SJCRH30 (cell line): ENCODE results near the gene JAG2. TPM values are rescaled to one million over a fixed set of nuclear protein-coding genes. Genes with fewer than 3 reads are reported as not detected.

Experiments
- DNase-seq, 2 experiments: peaks; one replicate each; pipeline ENCODE4 v3.0.0-alpha.2; 2015 to 2020
- H3K27ac ChIP-seq: fragments of 250-450 bp; sonication (Bioruptor Pico); 2 replicates; pipeline ENCODE4 v1.5.1; 2020; ENCODE audit warnings: mild to moderate bottlenecking, moderate library complexity
- H3K27me3 ChIP-seq: fragments of 250-450 bp; sonication (Bioruptor Pico); 2 replicates; pipeline ENCODE4 v1.5.1; 2020; ENCODE audit warnings: mild to moderate bottlenecking, moderate library complexity
- H3K36me3 ChIP-seq: fragments of 250-450 bp; sonication (Bioruptor Pico); 2 replicates; pipeline ENCODE4 v1.5.1; 2020; ENCODE audit warnings: mild to moderate bottlenecking, moderate library complexity
- H3K4me1 ChIP-seq: fragments of 250-450 bp; sonication (Bioruptor Pico); 2 replicates; pipeline ENCODE4 v1.5.1; 2020; ENCODE audit warnings: mild to moderate bottlenecking, moderate library complexity
- H3K4me3 ChIP-seq: fragments of 250-450 bp; sonication (Bioruptor Pico); 2 replicates; pipeline ENCODE4 v1.5.1; 2020; ENCODE audit warnings: mild to moderate bottlenecking, moderate library complexity
- H3K9me3 ChIP-seq: fragments of 250-450 bp; sonication (Bioruptor Pico); replicated peaks from 2 replicates; pipeline ENCODE4 v1.5.1; 2020; ENCODE audit warnings: mild to moderate bottlenecking, moderate library complexity
- total RNA-seq: library from RNA; depleted of rRNA; stranded (reverse); fragments of >200 nt; shearing (Covaris generic); gene quantifications from 2 replicates; pipeline ENCODE4 v1.2.3, GENCODE V29; 2014

JAG2 gene
- total RNA-seq, 1 experiment from 2014 or later: 28.1 TPM

DNA sequence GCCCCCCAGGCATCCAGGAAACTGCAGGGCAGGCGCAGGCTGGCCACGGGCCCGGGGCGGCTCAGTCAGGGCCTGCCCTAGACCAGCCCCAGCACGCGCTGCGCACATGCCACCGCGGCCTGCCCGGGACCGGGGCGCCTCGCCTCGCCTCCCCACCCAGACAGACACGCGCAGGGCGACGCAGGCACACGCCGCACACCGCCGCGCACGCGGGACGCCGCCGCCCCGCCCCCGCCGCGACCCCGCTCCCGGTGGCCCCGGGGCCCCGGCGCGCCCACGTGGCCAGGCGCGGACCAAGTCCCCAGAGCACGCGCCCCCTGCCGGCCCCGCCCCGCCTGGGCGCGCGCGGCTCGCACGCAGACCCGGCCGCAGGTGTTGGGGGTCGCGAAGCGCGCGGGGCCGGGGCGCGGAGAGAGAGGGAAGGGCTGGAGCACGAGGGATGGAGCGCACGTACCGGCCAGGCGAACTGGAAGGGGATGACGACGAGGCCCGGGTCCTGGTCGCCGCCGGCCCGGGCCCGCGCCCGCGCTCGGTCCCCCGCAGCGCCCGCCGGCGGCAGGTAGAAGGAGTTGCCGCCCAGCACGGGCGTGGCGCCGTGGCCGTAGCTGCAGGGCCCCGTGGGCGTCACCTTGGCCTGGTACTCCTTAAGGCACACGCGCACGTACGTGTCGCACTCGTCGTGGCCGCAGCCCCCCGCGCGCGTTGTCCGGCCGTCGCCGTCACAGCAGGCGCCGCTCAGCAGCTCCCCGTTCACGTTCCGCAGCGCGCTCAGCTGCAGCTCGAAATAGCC is 1.1 kb downstream of the JAG2 start:
- Histone ChIP-seq H3K4me3 (peak overlapping the region; percentile 60), H3K27me3 (no peaks in the 10 kb centered on the region), H3K36me3 (no peaks in the 10 kb centered on the region), H3K4me1 (peaks cover 37% of the 10 kb centered on the region), H3K9me3 (no peaks in the 10 kb centered on the region), H3K27ac (no peak overlapping the region)
- DNase-seq: no peak

DNA sequence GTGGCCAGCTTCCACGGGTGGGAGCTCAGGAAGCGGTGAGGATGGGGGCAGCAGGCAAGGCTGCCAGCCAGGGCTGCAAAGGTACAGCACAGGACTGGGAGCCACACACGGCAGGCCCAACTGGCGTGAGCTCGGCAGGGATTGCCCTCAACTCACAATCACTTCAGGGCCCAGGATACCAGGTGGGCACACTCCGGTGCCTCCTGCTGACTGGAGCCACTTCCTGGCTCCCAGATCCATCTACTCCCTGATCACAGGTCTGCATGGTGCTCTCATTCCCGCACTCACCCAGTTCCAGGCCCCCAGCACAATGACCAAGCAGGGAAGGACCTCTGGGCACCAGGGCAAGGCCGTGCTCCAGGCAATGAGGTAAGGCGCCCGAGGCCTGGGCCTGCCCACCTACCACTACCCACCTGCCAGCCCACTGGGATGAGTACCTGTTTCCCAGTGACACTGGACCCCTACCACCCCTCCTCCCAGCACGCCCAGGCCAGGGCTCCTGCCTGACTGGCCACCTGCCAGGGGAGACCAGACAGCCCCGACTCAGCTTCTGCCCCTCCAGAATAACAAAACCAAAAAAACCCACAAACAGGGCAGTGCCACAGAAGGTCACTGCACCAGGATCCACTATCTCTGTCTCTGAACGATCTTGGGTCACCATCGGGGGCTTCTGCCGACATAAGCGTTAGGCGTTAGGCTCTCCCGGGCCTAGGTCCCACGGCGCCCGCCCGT is 1.8 kb downstream of the JAG2 start:
- Histone ChIP-seq H3K36me3 (no peaks in the 10 kb centered on the region), H3K27me3 (no peaks in the 10 kb centered on the region), H3K4me3 (no peak overlapping the region), H3K9me3 (no peaks in the 10 kb centered on the region), H3K4me1 (peaks cover 35% of the 10 kb centered on the region), H3K27ac (no peak overlapping the region)
- no peak for DNase-seq

DNA sequence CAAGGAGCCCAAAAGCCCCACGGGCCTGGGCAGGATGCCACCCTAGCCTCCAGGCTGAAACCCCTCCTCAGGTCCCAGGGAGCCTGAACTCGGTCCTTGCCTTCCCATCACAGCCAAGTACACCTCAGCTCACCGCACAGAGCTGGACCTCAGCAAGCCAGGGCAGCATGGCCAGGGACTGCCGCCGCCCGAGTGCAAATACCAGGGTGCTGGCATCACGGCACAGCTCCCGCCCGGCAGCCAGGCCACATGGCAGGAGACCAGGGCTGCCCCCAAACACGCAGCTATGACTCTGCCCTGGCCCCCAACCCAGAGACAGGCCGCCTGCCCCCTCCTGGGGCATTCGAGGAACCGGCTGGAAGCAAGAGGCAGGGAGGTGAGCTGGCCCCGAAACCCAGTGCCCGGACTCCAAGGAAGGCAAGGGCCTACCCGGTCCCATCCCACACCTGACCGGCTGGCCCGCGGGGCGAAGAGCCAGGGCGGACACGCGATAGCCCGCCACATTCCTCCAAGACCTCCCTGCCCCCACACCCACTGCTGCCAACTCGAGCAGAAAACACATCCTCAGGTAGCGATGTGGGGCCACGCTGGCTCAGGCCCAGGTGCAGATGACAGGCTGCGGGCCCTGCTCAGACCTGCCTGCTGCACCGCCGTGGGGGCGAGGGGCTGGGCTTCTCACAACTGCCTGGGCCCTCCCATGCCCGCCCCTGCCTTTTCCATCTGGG is 2.7 kb downstream of the JAG2 start:
- Histone ChIP-seq H3K4me3 (no peak overlapping the region), H3K4me1 (peaks cover 27% of the 10 kb centered on the region), H3K27me3 (no peaks in the 10 kb centered on the region), H3K9me3 (no peaks in the 10 kb centered on the region), H3K36me3 (no peaks in the 10 kb centered on the region), H3K27ac (no peak overlapping the region; the same call in 1 of the 2 replicates)
- no peak for DNase-seq

DNA sequence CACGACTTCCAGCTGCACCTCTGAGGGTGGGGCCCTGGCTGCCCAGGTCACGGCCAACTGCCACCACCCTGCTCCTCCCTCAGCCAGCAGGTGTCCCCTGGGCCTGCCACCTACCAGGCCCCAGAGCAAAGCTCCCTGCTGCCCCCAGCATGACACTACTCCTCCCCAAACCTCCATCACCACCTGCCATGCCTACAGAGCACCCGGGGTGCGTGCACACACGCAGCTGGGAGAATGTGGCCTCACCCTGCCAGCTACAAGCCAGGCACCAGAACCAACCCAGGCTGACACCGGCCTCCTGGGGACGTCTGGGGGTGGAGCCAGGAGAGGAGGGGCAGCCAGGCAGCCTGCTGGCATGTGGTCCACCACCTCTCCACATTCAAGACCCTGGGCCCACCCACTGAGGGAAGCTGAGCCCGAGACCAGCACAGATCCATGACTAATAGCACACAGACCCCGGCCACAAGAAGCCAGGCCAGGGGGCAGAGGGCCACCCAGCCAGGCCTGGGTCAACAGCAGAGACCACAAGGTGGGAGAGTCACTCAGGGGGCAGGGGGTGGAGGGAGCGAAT is 3.4 kb downstream of the JAG2 start:
- no peaks in the 10 kb centered on the region for H3K9me3 ChIP-seq
- no peak overlapping the region for H3K4me3 ChIP-seq
- H3K4me1 ChIP-seq: peaks cover 20% of the 10 kb centered on the region
- no peaks in the 10 kb centered on the region for H3K27me3 ChIP-seq
- H3K27ac ChIP-seq: no peak overlapping the region; the same call in 1 of the 2 replicates
- no peaks in the 10 kb centered on the region for H3K36me3 ChIP-seq
- DNase-seq: peak; percentile 52 to 62

DNA sequence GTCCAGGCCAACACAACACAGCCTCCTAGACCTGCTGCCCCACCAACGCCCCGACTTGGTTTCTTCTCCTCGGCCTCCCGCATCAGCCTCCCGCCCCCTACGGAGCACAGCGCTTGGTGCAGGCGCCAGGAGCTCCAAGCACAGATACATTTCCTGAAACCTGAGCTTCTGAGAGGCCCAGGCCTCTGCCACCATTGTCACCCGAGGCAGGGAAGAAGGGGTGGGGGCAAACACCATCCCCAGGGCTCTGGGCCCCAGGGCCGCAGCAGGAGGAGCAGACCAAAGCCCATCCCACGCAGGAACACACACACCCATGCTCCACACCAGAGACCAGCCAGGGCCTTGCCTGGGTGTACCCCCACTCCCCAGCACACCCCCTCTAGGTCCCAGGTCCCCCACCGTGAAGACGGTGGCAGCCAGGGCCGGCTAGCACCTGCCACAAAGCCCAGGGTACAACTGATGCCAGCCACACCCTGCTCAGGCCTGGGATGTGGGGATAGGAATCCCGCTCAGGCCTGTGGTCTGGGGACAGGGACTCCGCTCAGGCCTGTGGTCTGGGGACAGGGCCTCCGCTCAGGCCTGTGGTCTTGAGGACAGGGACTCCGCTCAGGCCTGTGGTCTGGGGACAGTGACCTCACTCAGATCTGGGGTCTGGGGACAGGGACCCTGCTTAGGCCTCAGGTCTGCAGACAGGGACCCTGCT is 5.4 kb downstream of the JAG2 start:
- no peak for DNase-seq
- H3K9me3 ChIP-seq: no peaks in the 10 kb centered on the region
- H3K4me1 ChIP-seq: peaks cover 13% of the 10 kb centered on the region
- no peaks in the 10 kb centered on the region for H3K36me3 ChIP-seq
- H3K27me3 ChIP-seq: no peaks in the 10 kb centered on the region
- H3K4me3 ChIP-seq: no peak overlapping the region
- H3K27ac ChIP-seq: no peak overlapping the region

DNA sequence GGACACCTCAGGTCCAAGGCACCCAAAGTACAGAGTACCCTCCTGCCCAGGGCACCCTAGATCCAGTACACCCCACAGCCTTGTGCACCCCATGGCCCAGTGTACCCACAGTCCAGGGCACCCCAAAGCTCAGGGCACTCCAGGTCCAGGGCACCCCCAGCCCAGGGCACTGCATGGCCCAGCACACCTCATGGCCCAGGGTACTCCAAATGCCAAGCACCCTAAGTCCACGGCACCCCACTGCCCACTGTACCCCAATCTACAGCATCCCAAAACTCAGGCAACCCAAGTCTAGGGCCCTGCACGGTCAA is 6.0 kb downstream of the JAG2 start:
- Histone ChIP-seq H3K4me1 (peaks cover 13% of the 10 kb centered on the region), H3K36me3 (no peaks in the 10 kb centered on the region), H3K27me3 (no peaks in the 10 kb centered on the region), H3K27ac (no peak overlapping the region), H3K9me3 (no peaks in the 10 kb centered on the region), H3K4me3 (no peak overlapping the region)
- no peak for DNase-seq

DNA sequence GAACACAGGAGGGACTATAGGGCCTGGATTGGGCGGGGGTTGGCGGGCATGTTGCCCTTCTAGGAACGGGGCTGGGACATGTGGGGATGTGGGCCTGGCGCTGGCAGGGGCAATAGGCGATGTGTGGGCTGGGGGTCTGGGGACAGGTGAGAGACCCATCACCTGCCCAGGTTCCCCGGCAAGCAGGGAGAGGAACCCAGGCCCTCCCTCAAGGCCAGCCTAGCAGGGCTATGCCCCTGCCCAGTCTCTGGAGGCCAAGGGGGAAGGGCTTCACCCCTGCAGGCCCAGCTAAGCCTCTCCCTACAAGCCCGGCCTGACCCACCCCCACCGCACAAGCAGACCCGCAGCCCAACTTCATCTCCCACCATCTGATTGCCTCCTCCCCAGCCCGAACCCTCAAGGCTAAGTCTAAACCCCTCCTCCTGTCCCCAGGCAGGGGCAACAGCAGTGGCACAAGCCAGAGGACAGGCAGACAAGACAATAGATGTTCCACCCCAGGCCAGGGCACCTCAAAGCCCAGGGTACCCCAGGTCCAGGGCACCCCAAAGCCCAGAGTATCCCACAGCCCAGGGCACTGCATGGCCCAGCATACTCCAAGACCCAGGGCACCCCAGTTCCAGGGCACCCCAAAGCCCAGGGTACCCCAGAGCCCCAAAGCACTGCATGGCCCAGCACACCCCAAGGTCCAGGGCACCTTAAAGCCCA is 6.5 kb downstream of the JAG2 start:
- H3K4me1 ChIP-seq: peaks cover 13% of the 10 kb centered on the region
- H3K36me3 ChIP-seq: no peaks in the 10 kb centered on the region
- H3K27ac ChIP-seq: no peak overlapping the region
- no peaks in the 10 kb centered on the region for H3K9me3 ChIP-seq
- peak in 1 of 2 experiments; percentile 41 for DNase-seq
- H3K27me3 ChIP-seq: no peaks in the 10 kb centered on the region
- no peak overlapping the region for H3K4me3 ChIP-seq

DNA sequence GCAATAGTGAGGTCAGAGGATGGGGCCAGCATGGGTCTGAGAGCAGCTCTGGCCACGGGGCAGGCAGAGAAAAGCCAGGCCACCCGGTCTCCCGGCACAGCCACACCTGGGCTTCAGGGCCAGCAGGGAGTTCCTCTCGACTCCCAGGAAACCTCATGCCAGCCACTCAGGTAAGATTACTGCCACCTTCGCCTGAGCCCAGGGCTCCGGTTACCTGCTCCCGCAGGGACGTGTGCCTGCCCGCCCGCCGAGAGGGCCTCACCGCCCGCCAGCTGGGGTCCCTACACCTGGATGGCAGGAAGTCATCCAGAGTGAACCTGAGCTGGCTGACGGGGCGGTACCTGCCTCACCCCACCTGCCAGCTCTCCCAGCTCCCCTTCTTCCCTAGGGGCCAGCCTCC is 7.3 kb downstream of the JAG2 start:
- Histone ChIP-seq H3K9me3 (no peaks in the 10 kb centered on the region), H3K4me1 (peaks cover 13% of the 10 kb centered on the region), H3K4me3 (no peak overlapping the region), H3K27ac (no peak overlapping the region), H3K36me3 (no peaks in the 10 kb centered on the region), H3K27me3 (no peaks in the 10 kb centered on the region)
- DNase-seq: no peak

DNA sequence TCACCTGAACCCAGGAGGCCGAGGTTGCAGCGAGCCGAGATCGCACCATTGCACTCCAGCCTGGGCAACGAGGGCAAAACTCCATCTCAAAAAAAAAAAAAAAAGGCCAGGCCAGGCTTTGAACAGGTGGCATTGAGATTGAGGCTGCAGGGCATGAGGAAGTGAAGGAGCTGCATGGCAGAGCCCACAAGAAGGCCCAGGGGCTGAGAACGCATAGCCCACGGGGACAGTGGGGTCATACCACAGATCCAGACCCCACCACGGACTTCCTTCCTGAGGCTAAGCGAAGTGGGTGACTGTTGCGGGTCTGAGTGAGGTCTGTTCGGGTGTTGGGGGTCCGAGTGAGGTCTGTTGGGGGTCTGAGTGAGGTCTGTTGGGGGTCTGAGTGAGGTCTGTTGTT is 7.8 kb downstream of the JAG2 start:
- no peak overlapping the region for H3K4me3 ChIP-seq
- no peaks in the 10 kb centered on the region for H3K27me3 ChIP-seq
- H3K9me3 ChIP-seq: no peaks in the 10 kb centered on the region
- H3K36me3 ChIP-seq: no peaks in the 10 kb centered on the region; the same call in 1 of the 2 replicates
- H3K27ac ChIP-seq: no peak overlapping the region
- peaks cover 7% of the 10 kb centered on the region for H3K4me1 ChIP-seq
- no peak for DNase-seq

DNA sequence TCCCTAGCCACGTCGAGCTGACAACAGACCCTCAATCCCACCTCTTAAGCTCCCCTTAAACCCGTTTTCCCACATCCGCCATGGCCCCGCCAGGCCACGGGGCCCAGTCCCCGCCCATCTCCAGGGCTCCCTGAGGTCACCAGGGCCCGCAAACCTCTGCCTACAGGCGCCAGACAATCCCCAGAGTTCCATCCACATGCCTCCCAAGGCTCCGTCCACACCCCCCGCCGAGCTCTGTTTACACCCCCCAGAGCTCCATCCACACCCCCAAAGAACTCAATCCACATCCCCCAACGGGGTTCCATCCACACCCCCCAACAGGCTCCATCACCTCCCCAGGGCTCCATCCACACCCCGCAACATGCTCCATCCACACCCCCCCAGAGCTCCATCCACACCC is 9.2 kb downstream of the JAG2 start:
- DNase-seq: no peak
- Histone ChIP-seq H3K4me3 (no peak overlapping the region), H3K9me3 (no peaks in the 10 kb centered on the region), H3K4me1 (peaks cover 3% of the 10 kb centered on the region; the same call in 1 of the 2 replicates), H3K27ac (no peak overlapping the region), H3K27me3 (no peaks in the 10 kb centered on the region), H3K36me3 (no peaks in the 10 kb centered on the region; the same call in 1 of the 2 replicates)

DNA sequence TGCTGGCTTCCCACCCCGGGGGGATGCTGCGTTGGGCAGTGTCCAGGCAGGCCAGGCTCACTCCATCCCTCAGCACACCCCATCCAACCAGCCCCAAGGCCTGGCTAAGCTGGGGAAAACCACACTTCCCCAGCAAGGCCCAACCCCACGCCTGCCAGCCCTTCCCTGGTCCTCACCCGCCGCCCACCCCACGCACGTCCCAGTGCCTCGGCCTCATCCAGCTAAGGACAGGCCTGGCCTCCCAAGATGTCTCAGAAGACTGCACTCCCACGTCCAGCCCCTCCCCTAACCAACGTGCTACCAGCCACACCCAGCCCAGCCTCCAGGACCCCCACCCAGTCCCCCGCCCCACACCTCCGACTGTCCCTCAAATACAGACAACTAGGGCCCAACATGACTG is 9.8 kb downstream of the JAG2 start:
- DNase-seq: no peak
- no peak overlapping the region for H3K27ac ChIP-seq
- no peaks in the 10 kb centered on the region; the same call in 1 of the 2 replicates for H3K36me3 ChIP-seq
- H3K9me3 ChIP-seq: no peaks in the 10 kb centered on the region
- H3K4me1 ChIP-seq: peaks cover 8% of the 10 kb centered on the region
- H3K27me3 ChIP-seq: no peaks in the 10 kb centered on the region
- no peak overlapping the region for H3K4me3 ChIP-seq

DNA sequence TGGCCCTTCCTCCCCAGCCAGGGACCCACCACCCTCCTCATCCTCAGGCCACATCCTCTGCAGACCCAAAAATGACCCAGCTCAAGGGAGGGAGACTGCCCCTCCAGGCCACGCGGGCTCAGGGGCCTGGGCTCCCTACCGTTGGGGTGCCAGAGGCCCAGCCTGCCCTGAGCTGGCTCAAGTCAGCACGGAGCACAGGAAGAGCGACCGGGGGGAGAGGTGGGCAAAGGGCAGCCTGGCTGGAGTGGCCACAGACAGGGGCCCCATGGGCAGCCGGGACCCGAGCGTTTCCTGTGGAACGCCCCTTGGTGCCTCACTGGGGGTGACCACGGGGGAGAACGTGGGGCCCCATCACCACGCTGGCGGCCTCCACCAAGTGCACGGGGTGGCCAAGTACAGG is 10.7 kb downstream of the JAG2 start:
- Histone ChIP-seq H3K9me3 (no peaks in the 10 kb centered on the region), H3K27ac (no peak overlapping the region), H3K27me3 (no peaks in the 10 kb centered on the region), H3K36me3 (no peaks in the 10 kb centered on the region; the same call in 1 of the 2 replicates), H3K4me3 (no peak overlapping the region), H3K4me1 (peaks cover 18% of the 10 kb centered on the region)
- DNase-seq: no peak

DNA sequence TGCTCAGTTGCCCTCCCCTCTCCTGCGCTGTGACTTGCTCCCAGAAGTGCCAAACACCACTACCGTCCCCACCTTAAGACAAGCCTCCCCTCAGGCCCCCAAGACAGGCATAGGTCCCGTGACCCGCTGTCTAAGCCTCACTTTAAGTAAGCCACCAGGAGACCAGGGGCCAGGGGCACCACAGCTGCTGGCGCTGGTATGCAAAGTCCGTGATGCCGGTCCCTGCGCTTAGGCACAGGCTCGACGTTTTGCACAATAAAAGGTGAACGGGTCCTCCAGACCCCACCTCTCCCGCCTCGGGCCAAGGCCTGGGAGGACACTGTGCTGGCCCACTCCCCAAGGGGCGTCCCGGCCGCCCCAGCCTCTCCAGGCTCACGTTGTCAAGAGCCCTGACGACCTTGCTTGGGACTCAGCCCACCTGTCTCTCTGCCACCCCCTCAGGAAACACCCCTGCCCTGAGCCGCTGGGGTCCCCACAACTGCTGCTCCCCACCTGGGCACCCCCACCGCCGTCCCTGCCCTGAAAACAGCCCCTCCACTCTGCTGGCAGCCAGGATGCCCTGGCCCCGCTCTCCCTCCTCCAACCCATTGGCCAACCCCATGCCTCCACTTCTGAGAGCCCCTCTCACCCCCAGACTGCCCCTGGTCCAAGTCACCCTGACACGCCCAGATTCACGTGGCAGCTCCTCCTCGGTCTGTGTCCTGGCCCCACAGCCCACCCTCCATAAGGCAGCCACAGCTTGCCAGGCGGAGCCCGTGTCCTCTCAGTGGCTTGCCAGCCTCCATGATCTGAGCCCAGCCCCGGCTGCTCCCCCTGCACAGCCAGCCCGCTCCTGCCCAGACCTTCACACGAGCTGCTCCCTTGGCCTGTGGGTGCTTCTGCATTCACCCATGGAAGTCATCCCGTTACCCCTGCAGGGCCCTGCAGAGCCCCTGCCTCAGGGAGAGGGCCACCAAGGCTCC is 11.9 kb downstream of the JAG2 start:
- no peak for DNase-seq
- H3K9me3 ChIP-seq: no peaks in the 10 kb centered on the region
- no peak overlapping the region for H3K4me3 ChIP-seq
- peaks cover 29% of the 10 kb centered on the region for H3K4me1 ChIP-seq
- no peaks in the 10 kb centered on the region for H3K27me3 ChIP-seq
- H3K36me3 ChIP-seq: no peaks in the 10 kb centered on the region; the same call in 1 of the 2 replicates
- H3K27ac ChIP-seq: no peak overlapping the region
